HepG2 (cell line): ENCODE data around the gene HSPE1.

Experiments
- CTCF ChIP-seq: sonication (generic); formaldehyde crosslinking; IDR thresholded peaks from 2 replicates; pipeline ENCODE4 v1.5.0; 2020; ENCODE audit warnings: mild to moderate bottlenecking, missing genetic modification reagents, moderate library complexity
- GATAD1 ChIP-seq: IDR thresholded peaks from 2 replicates; pipeline ENCODE4 v1.6.1; 2016; ENCODE audit warnings: missing genetic modification reagents, missing compliant biosample characterization
- HCFC1 ChIP-seq: fragments of 150-350 bp; IDR thresholded peaks from 2 replicates; pipeline ENCODE4 v1.6.1; 2014; ENCODE audit warnings: low read depth, low read length

- TF ChIP-seq HCFC1: no peak
- TF ChIP-seq CTCF (CRISPR knock-in tag): no peak
- TF ChIP-seq GATAD1 (CRISPR knock-in tag): no peak
Observed at GRCh38 chr2:197461057-197461456, 39.1 kb upstream of the HSPE1 start.
